ENCODE measurements around the gene GDPD4.

The GDPD4 gene

DNA sequence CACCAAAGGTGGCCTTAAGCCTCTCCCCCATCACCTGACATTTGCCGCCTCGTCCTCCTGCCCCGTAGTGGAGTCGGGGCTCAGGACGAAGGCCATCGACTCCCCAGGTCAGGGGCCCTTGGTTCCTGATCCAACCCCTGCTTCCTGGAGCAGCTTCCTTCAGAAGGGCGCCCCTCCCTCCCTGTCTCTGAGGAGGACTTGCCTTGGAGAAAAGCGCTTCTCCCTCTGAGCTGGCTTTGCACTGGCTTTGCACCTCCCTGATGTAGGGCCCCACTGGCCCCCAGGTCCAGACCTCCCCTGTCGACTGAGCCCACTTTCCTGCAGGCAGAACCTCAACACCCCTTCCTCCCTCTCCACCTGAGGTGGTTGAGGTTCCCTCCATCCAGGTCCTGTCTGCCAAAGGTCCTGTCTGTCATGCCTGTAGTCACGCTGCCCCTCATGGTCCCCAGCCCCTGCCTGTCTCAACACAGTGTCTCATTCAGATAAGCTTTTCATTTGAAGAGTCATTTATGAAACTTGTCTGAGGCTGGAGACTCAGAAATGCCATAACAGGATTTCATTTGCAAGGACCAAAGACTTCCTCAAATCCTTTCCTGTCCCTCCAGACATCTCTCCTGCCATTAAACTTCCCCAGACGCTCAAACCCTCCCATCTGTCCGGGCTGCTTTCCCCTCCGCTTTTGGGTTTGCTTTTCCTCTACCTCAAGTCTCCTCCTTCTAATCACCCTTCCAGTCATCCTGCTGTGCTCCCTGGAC lies 95.0 kb downstream of the GDPD4 start:
- no peaks in the 10 kb centered on the region for H3K36me3 Mint-ChIP-seq (ENCODE audit: low read depth)
- no peaks in the 10 kb centered on the region for H3K4me1 Mint-ChIP-seq
- no peaks in the 10 kb centered on the region for H3K9me3 Mint-ChIP-seq
- no peak for DNase-seq
- TF ChIP-seq, protein P1, sequence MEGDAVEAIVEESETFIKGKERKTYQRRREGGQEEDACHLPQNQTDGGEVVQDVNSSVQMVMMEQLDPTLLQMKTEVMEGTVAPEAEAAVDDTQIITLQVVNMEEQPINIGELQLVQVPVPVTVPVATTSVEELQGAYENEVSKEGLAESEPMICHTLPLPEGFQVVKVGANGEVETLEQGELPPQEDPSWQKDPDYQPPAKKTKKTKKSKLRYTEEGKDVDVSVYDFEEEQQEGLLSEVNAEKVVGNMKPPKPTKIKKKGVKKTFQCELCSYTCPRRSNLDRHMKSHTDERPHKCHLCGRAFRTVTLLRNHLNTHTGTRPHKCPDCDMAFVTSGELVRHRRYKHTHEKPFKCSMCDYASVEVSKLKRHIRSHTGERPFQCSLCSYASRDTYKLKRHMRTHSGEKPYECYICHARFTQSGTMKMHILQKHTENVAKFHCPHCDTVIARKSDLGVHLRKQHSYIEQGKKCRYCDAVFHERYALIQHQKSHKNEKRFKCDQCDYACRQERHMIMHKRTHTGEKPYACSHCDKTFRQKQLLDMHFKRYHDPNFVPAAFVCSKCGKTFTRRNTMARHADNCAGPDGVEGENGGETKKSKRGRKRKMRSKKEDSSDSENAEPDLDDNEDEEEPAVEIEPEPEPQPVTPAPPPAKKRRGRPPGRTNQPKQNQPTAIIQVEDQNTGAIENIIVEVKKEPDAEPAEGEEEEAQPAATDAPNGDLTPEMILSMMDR (IDR thresholded peaks at IDR 0.05): no peak
- no peak overlapping the region for H3K4me3 Mint-ChIP-seq
- H3K27ac Mint-ChIP-seq: no peak overlapping the region
- peaks cover 11% of the 10 kb centered on the region for H3K27me3 Mint-ChIP-seq (ENCODE audit: low read depth, poor library complexity)

DNA sequence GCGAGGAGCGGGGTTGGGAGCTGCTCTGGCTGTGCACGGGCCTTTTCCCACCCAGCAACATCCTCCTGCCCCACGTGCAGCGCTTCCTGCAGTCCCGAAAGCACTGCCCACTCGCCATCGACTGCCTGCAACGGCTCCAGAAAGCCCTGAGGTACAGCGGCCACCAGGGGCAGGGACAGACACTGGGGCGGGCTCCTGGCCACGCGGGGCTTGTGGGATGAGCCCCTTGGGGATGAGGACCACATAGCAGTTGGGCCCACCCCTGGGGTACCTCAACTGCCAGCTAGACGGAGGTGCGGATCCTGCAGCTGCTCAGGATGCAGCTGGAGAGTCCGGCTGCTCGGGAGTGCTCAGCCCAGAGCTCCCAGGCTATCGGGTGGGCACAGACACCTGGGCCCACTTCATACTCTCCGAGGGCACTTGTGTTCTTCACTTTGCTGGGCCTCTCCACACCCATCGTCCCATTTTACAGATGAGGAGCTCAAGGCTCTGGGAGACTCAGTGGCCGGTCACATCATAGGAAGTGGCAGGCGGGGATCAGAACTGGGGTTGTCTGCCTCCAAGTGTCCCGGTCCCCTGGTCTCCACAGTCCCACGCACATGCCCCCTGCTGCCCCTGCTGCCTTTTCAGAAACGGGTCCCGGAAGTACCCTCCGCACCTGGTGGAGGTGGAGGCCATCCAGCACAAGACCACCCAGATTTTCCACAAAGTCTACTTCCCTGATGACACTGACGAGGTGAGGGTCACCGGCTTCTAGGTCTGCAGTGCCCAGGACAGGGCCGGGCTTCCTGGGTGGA lies 95.8 kb downstream of the GDPD4 start:
- no peaks in the 10 kb centered on the region for H3K9me3 Mint-ChIP-seq
- no peak overlapping the region for H3K27ac Mint-ChIP-seq
- peaks cover 11% of the 10 kb centered on the region for H3K27me3 Mint-ChIP-seq (ENCODE audit: low read depth, poor library complexity)
- H3K36me3 Mint-ChIP-seq (ENCODE audit: low read depth): no peaks in the 10 kb centered on the region
- TF ChIP-seq, protein P1 (IDR thresholded peaks at IDR 0.05): no peak
- no peaks in the 10 kb centered on the region for H3K4me1 Mint-ChIP-seq
- DNase-seq: no peak
- no peak overlapping the region for H3K4me3 Mint-ChIP-seq

GRCh38 chr11:77204754-77205466 lies 96.6 kb downstream of the GDPD4 start:
- Mint-ChIP-seq H3K4me3 (no peak overlapping the region), H3K27me3 (ENCODE audit: low read depth, poor library complexity) (peaks cover 11% of the 10 kb centered on the region), H3K4me1 (no peaks in the 10 kb centered on the region), H3K27ac (no peak overlapping the region), H3K36me3 (ENCODE audit: low read depth) (no peaks in the 10 kb centered on the region), H3K9me3 (no peaks in the 10 kb centered on the region)
- TF ChIP-seq, protein P1 (IDR thresholded peaks at IDR 0.05): no peak
- DNase-seq: no peak

DNA sequence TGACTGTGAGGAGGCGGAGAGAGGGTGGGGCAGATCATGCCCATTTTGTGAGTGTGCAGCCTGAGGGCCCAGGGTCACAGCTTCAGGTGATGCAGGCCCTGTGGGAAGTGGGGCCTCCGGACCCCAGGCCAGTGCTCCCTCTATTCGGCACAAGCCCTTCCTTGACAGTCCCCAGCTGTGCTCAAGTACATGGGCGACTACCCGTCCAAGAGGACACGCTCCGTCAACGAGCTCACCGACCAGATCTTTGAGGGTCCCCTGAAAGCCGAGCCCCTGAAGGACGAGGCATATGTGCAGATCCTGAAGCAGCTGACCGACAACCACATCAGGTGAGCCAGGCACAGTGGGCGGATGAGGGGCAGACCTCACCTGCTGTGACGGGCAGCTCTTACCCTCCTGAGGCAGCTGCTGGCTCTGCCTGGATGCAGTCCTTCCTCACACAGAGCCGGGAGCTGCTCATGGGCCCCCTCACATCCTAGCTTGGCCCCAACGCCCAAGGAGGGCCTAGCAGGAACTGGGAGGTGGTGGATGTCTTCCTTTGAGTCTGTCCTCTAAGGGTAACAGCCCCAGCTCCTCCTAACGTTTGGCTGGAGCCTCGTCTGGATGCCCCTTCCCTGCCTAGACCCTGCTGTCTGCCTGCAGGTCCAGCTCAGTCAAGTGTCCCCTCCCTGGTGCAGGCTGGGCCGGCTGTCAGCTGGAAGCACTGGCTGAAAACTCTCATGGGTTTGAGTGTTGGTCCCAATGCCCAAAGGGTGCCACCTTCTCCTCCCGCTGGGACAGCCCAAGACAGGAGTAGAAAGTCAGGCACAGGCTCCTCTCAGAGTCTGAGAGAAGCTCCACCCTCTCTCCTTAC lies 97.4 kb downstream of the GDPD4 start:
- no peaks in the 10 kb centered on the region for H3K9me3 Mint-ChIP-seq
- DNase-seq: no peak
- H3K27me3 Mint-ChIP-seq (ENCODE audit: low read depth, poor library complexity): peaks cover 11% of the 10 kb centered on the region
- H3K4me1 Mint-ChIP-seq: no peaks in the 10 kb centered on the region
- no peaks in the 10 kb centered on the region for H3K36me3 Mint-ChIP-seq (ENCODE audit: low read depth)
- TF ChIP-seq, protein P1 (IDR thresholded peaks at IDR 0.05): no peak
- no peak overlapping the region for H3K27ac Mint-ChIP-seq
- H3K4me3 Mint-ChIP-seq: no peak overlapping the region

All from nephron progenitor cell (in vitro differentiated cells).